ENCODE data around the gene S100A11.
"Not testable (repeated sequence)": the region's sequence is repeated elsewhere in the genome, so short reads cannot be mapped to it uniquely, and the experiment has no call there.

DNA sequence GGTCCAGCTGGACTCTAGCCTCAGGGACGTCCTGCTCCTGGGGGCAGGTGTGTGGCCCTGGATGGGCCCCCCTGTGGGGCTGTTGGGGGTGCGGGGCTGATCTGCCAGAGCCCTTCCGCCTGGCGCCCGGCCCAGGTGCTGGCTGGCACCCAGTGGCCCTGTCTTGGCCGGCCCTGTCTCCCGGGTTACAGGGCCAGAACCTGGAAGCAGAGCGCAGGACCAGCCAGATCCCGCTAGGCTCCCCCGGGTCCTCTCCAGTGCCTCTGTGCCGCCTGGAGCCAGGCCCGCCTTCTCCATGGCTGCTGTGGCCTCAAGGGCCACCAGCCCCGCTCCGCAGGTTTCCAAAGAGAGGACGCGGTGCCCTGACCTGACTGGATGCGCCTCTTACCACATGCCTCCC is 44.2 kb upstream of the S100A11 start:
- not testable (repeated sequence) for TF ChIP-seq POLR2A (IDR thresholded peaks at IDR 0.05)
- TF ChIP-seq, protein P1, sequence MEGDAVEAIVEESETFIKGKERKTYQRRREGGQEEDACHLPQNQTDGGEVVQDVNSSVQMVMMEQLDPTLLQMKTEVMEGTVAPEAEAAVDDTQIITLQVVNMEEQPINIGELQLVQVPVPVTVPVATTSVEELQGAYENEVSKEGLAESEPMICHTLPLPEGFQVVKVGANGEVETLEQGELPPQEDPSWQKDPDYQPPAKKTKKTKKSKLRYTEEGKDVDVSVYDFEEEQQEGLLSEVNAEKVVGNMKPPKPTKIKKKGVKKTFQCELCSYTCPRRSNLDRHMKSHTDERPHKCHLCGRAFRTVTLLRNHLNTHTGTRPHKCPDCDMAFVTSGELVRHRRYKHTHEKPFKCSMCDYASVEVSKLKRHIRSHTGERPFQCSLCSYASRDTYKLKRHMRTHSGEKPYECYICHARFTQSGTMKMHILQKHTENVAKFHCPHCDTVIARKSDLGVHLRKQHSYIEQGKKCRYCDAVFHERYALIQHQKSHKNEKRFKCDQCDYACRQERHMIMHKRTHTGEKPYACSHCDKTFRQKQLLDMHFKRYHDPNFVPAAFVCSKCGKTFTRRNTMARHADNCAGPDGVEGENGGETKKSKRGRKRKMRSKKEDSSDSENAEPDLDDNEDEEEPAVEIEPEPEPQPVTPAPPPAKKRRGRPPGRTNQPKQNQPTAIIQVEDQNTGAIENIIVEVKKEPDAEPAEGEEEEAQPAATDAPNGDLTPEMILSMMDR (IDR thresholded peaks at IDR 0.05), result not testable (repeated sequence)

Data from gastroesophageal sphincter (tissue), 3 donors.